Activated T-cell treated with anti-CD3 and anti-CD28 coated beads, Interleukin-2, amount 50 U/mL, for 24 hours (primary cell): ENCODE measurements around the gene BAD.
A peak's percentile ranks its signal among the peaks of the same experiment; 100 is the strongest.

Experiments
- DNase-seq: peaks from one replicate; pipeline ENCODE4 v3.0.0-alpha.2; 2020
- H3K27ac Mint-ChIP-seq: 2 replicates; pipeline ENCODE4 v1.8.0; 2020; ENCODE audit warnings: mild to moderate bottlenecking, mixed read lengths
- H3K27me3 Mint-ChIP-seq: 2 replicates; pipeline ENCODE4 v1.8.0; 2020; ENCODE audit warnings: mixed read lengths
- H3K36me3 Mint-ChIP-seq: 2 replicates; pipeline ENCODE4 v1.8.0; 2020; ENCODE audit warnings: low read depth, mixed read lengths
- H3K4me1 Mint-ChIP-seq: 2 replicates; pipeline ENCODE4 v1.8.0; 2020; ENCODE audit warnings: low read depth, mixed read lengths
- H3K4me3 Mint-ChIP-seq: 2 replicates; pipeline ENCODE4 v1.8.0; 2020; ENCODE audit warnings: mild to moderate bottlenecking, moderate library complexity, mixed read lengths
- H3K9me3 Mint-ChIP-seq: 2 replicates; pipeline ENCODE4 v1.8.0; 2020; ENCODE audit warnings: mixed read lengths

Gene BAD

GRCh38 chr11:64265176-64266160, 19.0 kb downstream of the BAD start:
- H3K27ac Mint-ChIP-seq: no peak overlapping the region
- no peak overlapping the region for H3K4me3 Mint-ChIP-seq
- peaks cover 52% of the 10 kb centered on the region for H3K36me3 Mint-ChIP-seq

GRCh38 chr11:64264371-64264852, 20.1 kb downstream of the BAD start:
- H3K27me3 Mint-ChIP-seq: no peaks in the 10 kb centered on the region
- peaks cover 54% of the 10 kb centered on the region for H3K36me3 Mint-ChIP-seq
- no peak for DNase-seq
- no peaks in the 10 kb centered on the region for H3K9me3 Mint-ChIP-seq
- H3K4me3 Mint-ChIP-seq: no peak overlapping the region
- H3K4me1 Mint-ChIP-seq: peaks cover 22% of the 10 kb centered on the region
- peak overlapping the region; percentile 61 for H3K27ac Mint-ChIP-seq

More at GRCh38 chr11:64265176-64266160, 19.0 kb downstream of the BAD start:
- H3K9me3 Mint-ChIP-seq: no peaks in the 10 kb centered on the region
- peaks cover 15% of the 10 kb centered on the region for H3K4me1 Mint-ChIP-seq
- DNase-seq: no peak
- no peaks in the 10 kb centered on the region for H3K27me3 Mint-ChIP-seq

DNA sequence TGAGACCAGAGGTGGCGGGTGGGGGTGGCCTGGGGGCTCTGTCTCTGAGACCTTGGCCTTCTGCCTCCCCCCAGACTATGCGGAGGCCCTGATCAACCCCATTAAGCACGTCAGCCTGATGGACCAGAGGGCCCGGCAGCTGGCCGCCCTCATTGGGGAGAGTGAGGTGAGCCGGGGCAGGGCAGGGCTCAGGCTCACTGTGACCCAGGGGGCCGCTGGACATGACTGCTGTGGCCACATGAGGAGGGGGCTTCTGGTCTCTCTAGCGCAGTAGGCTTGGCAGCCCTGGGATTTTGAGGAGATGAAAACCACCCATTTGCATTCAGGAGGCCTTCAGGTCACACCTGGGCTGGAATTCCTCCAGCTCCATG, 20.5 kb downstream of the BAD start:
- Mint-ChIP-seq H3K9me3 (no peaks in the 10 kb centered on the region), H3K36me3 (peaks cover 55% of the 10 kb centered on the region), H3K4me3 (no peak overlapping the region), H3K27ac (no peak overlapping the region), H3K27me3 (no peaks in the 10 kb centered on the region), H3K4me1 (peaks cover 22% of the 10 kb centered on the region)
- no peak for DNase-seq

DNA sequence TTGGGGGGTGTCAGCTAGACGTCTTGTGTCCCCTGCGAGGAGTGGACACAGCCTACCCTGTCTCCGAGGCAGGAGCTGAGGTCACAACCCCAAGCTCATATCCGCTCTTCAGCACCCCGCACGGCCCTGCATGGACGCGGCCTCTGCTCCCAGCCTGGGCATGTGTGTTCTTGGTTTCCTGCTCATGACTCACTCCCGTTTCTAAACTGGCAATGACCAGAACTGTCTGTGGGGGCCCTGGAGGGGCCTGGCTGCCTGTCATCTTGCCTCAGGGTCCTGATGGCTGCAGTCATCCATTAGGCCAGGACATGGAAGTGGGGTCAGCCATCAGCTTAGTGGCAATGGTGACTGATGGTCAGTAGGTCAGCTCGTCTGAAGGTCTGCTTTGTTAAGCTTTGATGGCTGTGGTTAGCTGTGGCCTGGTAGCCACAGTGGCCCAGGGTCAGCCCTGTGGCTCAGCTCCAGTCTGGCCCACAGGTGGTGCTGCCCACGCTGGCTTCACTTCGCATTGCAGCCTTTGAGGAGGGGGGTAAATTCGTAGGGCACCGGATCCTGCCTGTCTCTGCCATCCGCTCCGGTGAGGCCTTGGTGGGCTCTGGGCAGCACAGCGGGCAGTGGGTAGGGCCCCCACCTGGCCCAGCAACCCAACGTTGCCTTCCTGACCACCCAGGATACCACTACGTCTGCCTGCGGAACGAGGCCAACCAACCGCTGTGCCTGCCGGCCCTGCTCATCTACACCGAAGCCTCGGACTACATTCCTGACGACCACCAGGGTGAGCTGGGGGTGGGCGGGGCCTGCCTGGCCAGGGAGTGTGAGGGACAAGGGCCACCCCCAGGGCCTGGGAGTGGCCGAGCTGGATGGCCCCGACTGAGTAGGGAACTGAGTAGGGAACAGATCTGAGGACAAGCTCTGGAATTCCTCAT, 21.2 kb downstream of the BAD start:
- H3K36me3 Mint-ChIP-seq: peaks cover 55% of the 10 kb centered on the region
- no peaks in the 10 kb centered on the region for H3K27me3 Mint-ChIP-seq
- H3K9me3 Mint-ChIP-seq: no peaks in the 10 kb centered on the region
- H3K27ac Mint-ChIP-seq: no peak overlapping the region
- no peak for DNase-seq
- H3K4me1 Mint-ChIP-seq: peaks cover 16% of the 10 kb centered on the region
- H3K4me3 Mint-ChIP-seq: no peak overlapping the region

- Mint-ChIP-seq H3K27me3 (no peaks in the 10 kb centered on the region), H3K9me3 (no peaks in the 10 kb centered on the region), H3K27ac (no peak overlapping the region), H3K36me3 (peaks cover 60% of the 10 kb centered on the region), H3K4me1 (peaks cover 11% of the 10 kb centered on the region), H3K4me3 (no peak overlapping the region)
- no peak for DNase-seq
Observed at GRCh38 chr11:64262271-64263002, 22.0 kb downstream of the BAD start.

DNA sequence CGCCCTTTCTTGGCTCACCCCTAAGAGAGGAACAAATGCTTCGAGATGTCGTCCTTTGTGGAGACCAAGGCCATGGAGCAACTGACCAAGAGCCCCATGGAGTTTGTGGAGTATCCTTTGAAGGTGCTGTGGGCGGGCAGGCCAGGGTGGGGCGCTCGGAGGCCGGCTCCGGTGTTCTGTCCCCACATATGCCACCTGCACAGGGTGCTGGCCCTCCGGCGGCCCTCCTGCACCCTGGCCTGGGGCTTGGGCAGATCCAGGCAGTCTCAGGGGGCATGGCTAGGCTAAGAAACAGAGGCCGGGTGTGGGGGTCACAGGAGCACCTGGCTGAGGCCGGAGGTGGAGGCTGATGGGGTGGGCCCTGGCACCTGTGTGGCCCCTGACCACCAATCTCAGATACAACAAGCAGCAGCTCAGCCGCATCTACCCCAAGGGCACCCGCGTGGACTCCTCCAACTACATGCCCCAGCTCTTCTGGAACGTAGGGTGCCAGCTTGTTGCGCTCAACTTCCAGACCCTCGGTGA, 22.8 kb downstream of the BAD start:
- Mint-ChIP-seq H3K27ac (no peak overlapping the region), H3K4me1 (peaks cover 11% of the 10 kb centered on the region), H3K4me3 (no peak overlapping the region), H3K36me3 (peaks cover 62% of the 10 kb centered on the region), H3K9me3 (no peaks in the 10 kb centered on the region), H3K27me3 (no peaks in the 10 kb centered on the region)
- no peak for DNase-seq

DNA sequence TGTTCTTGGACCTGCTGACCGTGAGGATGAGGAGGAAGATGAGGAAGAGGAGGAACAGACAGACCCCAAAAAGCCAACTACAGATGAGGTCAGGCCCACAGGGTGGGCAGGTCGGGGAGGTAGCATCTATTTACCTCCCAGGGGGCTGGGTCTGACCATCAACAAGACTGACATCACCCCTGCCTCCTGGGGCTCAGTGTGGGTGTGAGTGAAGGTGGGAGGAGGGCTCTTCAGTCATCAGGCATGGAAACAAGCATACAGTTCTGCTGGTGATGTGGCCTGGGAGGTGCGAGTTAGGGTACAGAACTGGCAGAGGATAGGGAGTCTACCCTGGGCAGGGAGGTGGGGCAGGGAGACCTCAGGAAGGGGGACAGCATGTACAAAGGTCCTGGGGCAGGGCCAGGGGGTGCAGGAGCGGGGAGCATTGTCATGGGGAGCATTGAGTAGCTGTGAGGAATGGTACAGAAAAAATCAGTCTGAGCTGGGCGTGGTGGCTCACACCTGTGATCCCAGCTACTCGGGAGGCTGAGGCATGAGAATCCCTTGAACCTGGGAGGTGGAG, 24.2 kb downstream of the BAD start:
- Mint-ChIP-seq H3K9me3 (no peaks in the 10 kb centered on the region), H3K36me3 (peaks cover 61% of the 10 kb centered on the region), H3K27me3 (no peaks in the 10 kb centered on the region), H3K4me1 (peaks cover 11% of the 10 kb centered on the region), H3K4me3 (no peak overlapping the region), H3K27ac (no peak overlapping the region)
- DNase-seq: no peak

DNA sequence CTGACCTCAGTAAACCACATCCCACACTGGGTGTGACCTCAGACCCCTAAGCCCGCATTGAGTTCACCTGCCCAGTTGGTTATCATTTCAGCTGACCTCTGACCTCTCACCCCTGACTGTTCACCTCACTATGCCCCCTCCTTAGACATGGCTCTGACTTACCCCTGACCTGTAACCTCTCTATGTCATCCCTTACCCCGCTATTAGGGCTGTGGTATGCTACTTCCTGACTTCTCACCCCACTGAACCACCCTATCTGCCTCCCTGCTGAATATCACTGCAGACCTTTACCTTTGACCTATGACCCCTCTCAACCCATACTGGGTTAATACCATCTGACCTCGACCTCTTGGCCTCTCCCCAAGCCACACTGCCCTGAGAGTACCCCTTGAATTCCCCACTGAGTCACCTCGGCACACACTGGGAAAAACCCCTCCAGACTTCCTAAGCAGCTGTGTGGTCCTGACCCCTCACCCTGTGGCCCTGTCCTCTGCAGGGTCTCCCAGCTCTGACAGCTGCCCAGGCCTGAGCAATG, 24.9 kb downstream of the BAD start:
- Mint-ChIP-seq H3K4me3 (no peak overlapping the region), H3K27me3 (no peaks in the 10 kb centered on the region), H3K4me1 (peaks cover 11% of the 10 kb centered on the region), H3K27ac (no peak overlapping the region), H3K9me3 (no peaks in the 10 kb centered on the region), H3K36me3 (peaks cover 63% of the 10 kb centered on the region)
- DNase-seq: no peak

GRCh38 chr11:64258946-64259532, 25.4 kb downstream of the BAD start:
- H3K4me1 Mint-ChIP-seq: peaks cover 11% of the 10 kb centered on the region
- H3K36me3 Mint-ChIP-seq: peaks cover 61% of the 10 kb centered on the region
- no peak overlapping the region for H3K27ac Mint-ChIP-seq
- H3K9me3 Mint-ChIP-seq: no peaks in the 10 kb centered on the region
- H3K4me3 Mint-ChIP-seq: no peak overlapping the region
- no peaks in the 10 kb centered on the region for H3K27me3 Mint-ChIP-seq
- no peak for DNase-seq

GRCh38 chr11:64258356-64258755, 26.1 kb downstream of the BAD start:
- Mint-ChIP-seq H3K27me3 (no peaks in the 10 kb centered on the region), H3K27ac (no peak overlapping the region), H3K4me1 (peaks cover 11% of the 10 kb centered on the region), H3K9me3 (no peaks in the 10 kb centered on the region), H3K36me3 (peaks cover 58% of the 10 kb centered on the region), H3K4me3 (no peak overlapping the region)
- no peak for DNase-seq

DNA sequence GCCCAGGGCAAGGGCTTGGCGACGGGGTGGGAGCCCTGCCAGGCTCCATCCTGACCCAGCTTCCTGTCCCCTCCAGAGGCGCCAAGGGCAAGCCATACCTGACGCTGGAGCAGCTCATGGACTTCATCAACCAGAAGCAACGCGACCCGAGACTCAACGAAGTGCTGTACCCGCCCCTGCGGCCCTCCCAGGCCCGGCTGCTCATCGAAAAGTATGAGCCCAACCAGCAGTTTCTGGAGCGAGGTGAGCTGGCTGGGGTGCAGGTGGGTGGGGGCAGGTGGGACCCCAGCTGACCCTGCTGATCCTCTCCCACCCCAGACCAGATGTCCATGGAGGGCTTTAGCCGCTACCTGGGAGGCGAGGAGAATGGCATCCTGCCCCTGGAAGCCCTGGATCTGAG, 28.2 kb downstream of the BAD start:
- no peak for DNase-seq
- Mint-ChIP-seq H3K9me3 (no peaks in the 10 kb centered on the region), H3K4me3 (no peak overlapping the region), H3K27me3 (no peaks in the 10 kb centered on the region), H3K27ac (no peak overlapping the region), H3K4me1 (peaks cover 18% of the 10 kb centered on the region), H3K36me3 (peaks cover 42% of the 10 kb centered on the region)

- H3K27ac Mint-ChIP-seq: no peak overlapping the region
- no peaks in the 10 kb centered on the region for H3K27me3 Mint-ChIP-seq
- peaks cover 39% of the 10 kb centered on the region for H3K36me3 Mint-ChIP-seq
- peaks cover 21% of the 10 kb centered on the region for H3K4me1 Mint-ChIP-seq
- H3K9me3 Mint-ChIP-seq: no peaks in the 10 kb centered on the region
- H3K4me3 Mint-ChIP-seq: no peak overlapping the region
- no peak for DNase-seq
Observed at GRCh38 chr11:64255135-64256128, 29.0 kb downstream of the BAD start.
